K562 (cell line): ENCODE results near the gene RNFT2. TPM values are rescaled to one million over a fixed set of nuclear protein-coding genes. Genes with fewer than 3 reads are reported as not detected.

ENCODE experiments used
- ATAC-seq: fragments of 200-7000 bp; cut with Tn5 transposase; 3 replicates; pipeline ENCODE4 v1.9.1; 2020; ENCODE audit warnings: moderate library complexity
- BruUV-seq: library from RNA; stranded (reverse); fragments of 400-500 nt; replicated peaks from 2 replicates; lab custom pipeline; 2021; lab: Mats Ljungman, UMichigan
- CTCF ChIA-PET: fragments of 300-600 bp; formaldehyde crosslinking; extraction: SDS; loops from one replicate; lab custom pipeline; 2021; ENCODE audit warnings: low intra/inter-chr PET ratio; lab: Yijun Ruan, JAX
- POLR2A ChIA-PET: fragments of 300-600, 350-650 bp; sonication (Branson Sonifier 250); formaldehyde crosslinking; extraction: SDS; loops from one replicate; lab custom pipeline; 2021; ENCODE audit warnings: antibody characterized with exemption, inconsistent platforms; lab: Yijun Ruan, JAX
- DNase-seq, 4 experiments: peaks; one replicate each; pipeline versions ENCODE4 v3.0.0 to v3.0.0-alpha.2; 2011 to 2018; ENCODE audit warnings: low spot score in 3 of 4, mixed read lengths in 3 of 4; ENCODE audit errors: extremely low read depth in 1 of 4
- FAIRE-seq: peaks from 2 replicates; lab custom pipeline; 2011; peaks lifted over from hg19 to GRCh38; lab: Jason Lieb, UNC
- H2AFZ ChIP-seq: 2 replicates; pipeline ENCODE4 v1.6.0; 2011; ENCODE audit warnings: low read depth, low read length, control low read depth, inconsistent platforms
- H3K27ac ChIP-seq: fragments of 200-600 bp; 3 replicates; pipeline ENCODE4 v1.8.0; 2011; ENCODE audit warnings: low read depth, mild to moderate bottlenecking, control low read depth, inconsistent platforms, low read length, moderate library complexity, mixed read lengths; ENCODE audit errors: extremely low read depth
- H3K27me3 ChIP-seq, 2 experiments: fragments of 300-600 bp in 1 of 2; 2 replicates in 1 of 2; 3 replicates in 1 of 2; pipeline versions ENCODE4 v1.6.0 to v1.8.0; 2011; ENCODE audit warnings: inconsistent platforms in 2 of 2, low read length in 2 of 2, mild to moderate bottlenecking in 1 of 2, mixed read lengths in 1 of 2, moderate library complexity in 1 of 2; ENCODE audit not compliant: control insufficient read depth in 2 of 2, insufficient read depth in 2 of 2
- H3K36me3 ChIP-seq: fragments of 300-600 bp; 3 replicates; pipeline ENCODE4 v1.8.0; 2011; ENCODE audit warnings: mild to moderate bottlenecking, low read length, inconsistent platforms; ENCODE audit not compliant: control insufficient read depth, insufficient read depth
- H3K4me1 ChIP-seq, 2 experiments: fragments of 200-600 bp in 1 of 2; replicated peaks in 1 of 2; 2 replicates in 1 of 2; 3 replicates in 1 of 2; pipeline versions ENCODE4 v1.5.1 to v1.8.0; 2011; ENCODE audit warnings: inconsistent platforms in 2 of 2, low read length in 2 of 2, mild to moderate bottlenecking in 1 of 2, mixed read lengths in 1 of 2, moderate library complexity in 1 of 2; ENCODE audit not compliant: control insufficient read depth in 2 of 2, insufficient read depth in 2 of 2
- H3K4me2 ChIP-seq: 2 replicates; pipeline ENCODE4 v1.6.1; 2011; ENCODE audit warnings: low read length, control low read depth, inconsistent platforms, mixed read lengths; ENCODE audit not compliant: insufficient read depth
- H3K4me3 ChIP-seq: fragments of 200-600 bp; sonication (generic), shearing (Covaris generic); 2 replicates; pipeline ENCODE4 v1.5.1; 2016; ENCODE audit warnings: control low read depth, inconsistent platforms
- H3K79me2 ChIP-seq: fragments of 200-600 bp; 3 replicates; pipeline ENCODE4 v1.8.0; 2011; ENCODE audit warnings: low read length, inconsistent platforms; ENCODE audit not compliant: control insufficient read depth, insufficient read depth
- H3K9ac ChIP-seq, 2 experiments: 2 replicates each; pipeline versions ENCODE4 v1.6.0 to v1.6.1; 2011; ENCODE audit warnings: low read depth in 2 of 2, low read length in 2 of 2, control low read depth in 1 of 2, inconsistent platforms in 1 of 2, mild to moderate bottlenecking in 1 of 2, mixed read lengths in 1 of 2; ENCODE audit not compliant: insufficient read depth in 1 of 2
- H3K9me1 ChIP-seq: one replicate; pipeline ENCODE4 v1.6.0; 2011; ENCODE audit warnings: inconsistent platforms, mild to moderate bottlenecking, low read length, moderate library complexity; ENCODE audit not compliant: control insufficient read depth, insufficient read depth
- H3K9me3 ChIP-seq: replicated peaks from 2 replicates; pipeline ENCODE4 v1.5.1; 2011; ENCODE audit warnings: low read depth, low read length, inconsistent platforms; ENCODE audit not compliant: control insufficient read depth, insufficient read depth
- H4K20me1 ChIP-seq: replicated peaks from 2 replicates; pipeline ENCODE4 v1.6.1; 2011; ENCODE audit warnings: low read length, inconsistent platforms, mixed read lengths; ENCODE audit not compliant: control insufficient read depth, insufficient read depth
- CBX1 ChIP-seq: sonication (generic); IDR thresholded peaks from 2 replicates; pipeline ENCODE4 v1.6.1; 2016; ENCODE audit warnings: antibody characterized with exemption, low read depth, mild to moderate bottlenecking
- HNRNPUL1 ChIP-seq: fragments of 200-400 bp; formaldehyde crosslinking; IDR thresholded peaks from 2 replicates; pipeline ENCODE4 v1.6.1; 2017; ENCODE audit warnings: low read length
- NR1H2 ChIP-seq: sonication (generic); formaldehyde crosslinking; IDR thresholded peaks from 2 replicates; pipeline ENCODE4 v1.4.0; 2020; ENCODE audit warnings: mild to moderate bottlenecking, missing genetic modification reagents
- NUFIP1 ChIP-seq: fragments of 450-650 bp; IDR thresholded peaks from 2 replicates; pipeline ENCODE4 v1.6.1; 2018; ENCODE audit not compliant: partially characterized antibody
- RB1 ChIP-seq: fragments of 450-650 bp; IDR thresholded peaks from 2 replicates; pipeline ENCODE4 v1.6.1; 2017; ENCODE audit warnings: low read depth, mild to moderate bottlenecking
- RFX7 ChIP-seq: fragments of 250-450 bp; sonication (Bioruptor Pico); IDR thresholded peaks from 2 replicates; pipeline ENCODE4 v1.5.1; 2021; ENCODE audit warnings: mild to moderate bottlenecking
- SMARCC2 ChIP-seq: fragments of 450-650 bp; IDR thresholded peaks from 2 replicates; pipeline ENCODE4 v1.6.1; 2017; ENCODE audit warnings: antibody characterized with exemption, moderate library complexity, mild to moderate bottlenecking, low read depth
- SNAPC5 ChIP-seq: fragments of 250-450 bp; sonication (Bioruptor Pico); IDR thresholded peaks from 2 replicates; pipeline ENCODE4 v1.8.0; 2021; ENCODE audit warnings: moderate library complexity, mild to moderate bottlenecking, inconsistent platforms
- USF1 ChIP-seq: sonication (generic); formaldehyde crosslinking; IDR thresholded peaks from 2 replicates; pipeline ENCODE4 v1.9.0; 2022; ENCODE audit warnings: mild to moderate bottlenecking, missing genetic modification reagents
- ZNF224 ChIP-seq: sonication (generic); formaldehyde crosslinking; IDR thresholded peaks from 2 replicates; pipeline ENCODE4 v1.8.0; 2022; ENCODE audit warnings: mild to moderate bottlenecking, missing genetic modification reagents
- ZNF274 ChIP-seq: IDR thresholded peaks from 2 replicates; pipeline ENCODE4 v1.6.1; 2011; ENCODE audit warnings: low read depth, mild to moderate bottlenecking, low read length, moderate library complexity, borderline replicate concordance
- ZNF384 ChIP-seq: IDR thresholded peaks from 2 replicates; pipeline ENCODE4 v1.6.1; 2012; ENCODE audit warnings: low read depth, low read length, improper control_type of control experiment
- WGBS: fragments of 100-300 bp; shearing (Covaris generic); methylation state at CpG from one replicate; pipeline ENCODE4 v1.1.6; 2016; ENCODE audit warnings: low coverage, mixed read lengths; ENCODE audit not compliant: insufficient coverage; ENCODE audit errors: missing lambda C conversion rate; 5-methylcytosine and 5-hydroxymethylcytosine counted together
- in situ Hi-C: fragments of 300-500 bp; cut with MboI; formaldehyde crosslinking; loops from 4 replicates; pipeline ENCODE4 v1.15.0; 2018; ENCODE audit warnings: inconsistent platforms, mixed read lengths
- intact Hi-C: fragments of 100-400 bp; cut with micrococcal nuclease; formaldehyde crosslinking; loops from 2 replicates; pipeline ENCODE4 v1.14.2; 2022
- polyA plus RNA-seq, 8 experiments: library from polyadenylated mRNA; depleted of rRNA in 4 of 8; stranded (reverse) in 5 of 8; unstranded in 3 of 8; fragments of >200 nt; fragmentation: Nextera tagmentation in 2 of 8; fragmentation: Illumina TruSeq in 1 of 8; extraction: Ambion mirVana in 2 of 8; extraction: Trizol in 1 of 8; gene quantifications; 2 replicates each; pipeline versions ENCODE4 v1.2.1 to v1.2.3, GENCODE V29; 2011 to 2014; ENCODE audit warnings: inconsistent platforms in 1 of 8, missing spikeins in 1 of 8
- total RNA-seq, 7 experiments: library from RNA; depleted of rRNA in 6 of 7; stranded (reverse); fragments of >200 nt in 6 of 7; fragmentation: Illumina TruSeq in 2 of 7; extraction: Trizol in 2 of 7; gene quantifications; 2 replicates each; pipeline versions ENCODE4 v1.2.1 to v1.2.3, GENCODE V29; 2011 to 2021; ENCODE audit warnings: low replicate concordance in 1 of 7
- TF ChIP-seq, protein P1 (sequence below): fragments of 250-450 bp; sonication (Bioruptor Pico); IDR thresholded peaks from 2 replicates; pipeline ENCODE4 v1.4.0; 2020; ENCODE audit warnings: mild to moderate bottlenecking, moderate library complexity
- TF ChIP-seq, protein P2 (sequence below): fragments of 450-650 bp; formaldehyde crosslinking; IDR thresholded peaks from 2 replicates; pipeline ENCODE4 v1.4.0; 2020; ENCODE audit warnings: mild to moderate bottlenecking, moderate library complexity

RNFT2 gene
- total and polyA plus RNA-seq, 9 of the 15 experiments (the other 6 are each of a cell fraction or from before 2014, with no cell fraction given): 3.6 to 26.3 (median 9.5) TPM

- TF ChIP-seq ZNF274 (no peak), NUFIP1 (no peak), NR1H2 (no peak), HNRNPUL1 (no peak), USF1 (no peak), CBX1 (no peak), SMARCC2 (no peak)
Observed at GRCh38 chr12:116874324-116874995, 136.3 kb downstream of the RNFT2 start (continued).

GRCh38 chr12:116876151-116876869 is 138.2 kb downstream of the RNFT2 start:
- Histone ChIP-seq H3K9ac (no peak overlapping the region), H2AFZ (no peak overlapping the region), H3K9me3 (no peaks in the 10 kb centered on the region), H4K20me1 (no peaks in the 10 kb centered on the region), H3K9me1 (no peaks in the 10 kb centered on the region), H3K4me3 (no peak overlapping the region), H3K36me3 (no peaks in the 10 kb centered on the region), H3K4me2 (no peak overlapping the region), H3K79me2 (no peaks in the 10 kb centered on the region), H3K27ac (no peak overlapping the region), H3K4me1 (peaks cover 0 to 23% of the 10 kb centered on the region in 2 experiments; a peak in 2 of 5 replicates), H3K27me3 (peaks cover 34 to 59% of the 10 kb centered on the region in 2 experiments)
- no TSS peak for BruUV-seq
- ChIA-PET POLR2A (interaction anchor here (0.6 kb wide), 1 partner anchor 92 kb away, joined by 3 read pairs; no protein-coding TSS in a partner anchor), CTCF (no interaction called here)
- no peak for DNase-seq
- in situ Hi-C loops: no loop called here
- FAIRE-seq: no peak
- intact Hi-C loops: no loop called here
- ATAC-seq: no peak
- WGBS: 2% methylated on average over 11 of the region's 19 CpGs
- TF ChIP-seq SNAPC5 (CRISPR knock-in tag) (no peak), ZNF384 (no peak), RB1 (no peak), ZNF224 (no peak), RFX7 (CRISPR knock-in tag) (no peak)
- TF ChIP-seq, protein P1, sequence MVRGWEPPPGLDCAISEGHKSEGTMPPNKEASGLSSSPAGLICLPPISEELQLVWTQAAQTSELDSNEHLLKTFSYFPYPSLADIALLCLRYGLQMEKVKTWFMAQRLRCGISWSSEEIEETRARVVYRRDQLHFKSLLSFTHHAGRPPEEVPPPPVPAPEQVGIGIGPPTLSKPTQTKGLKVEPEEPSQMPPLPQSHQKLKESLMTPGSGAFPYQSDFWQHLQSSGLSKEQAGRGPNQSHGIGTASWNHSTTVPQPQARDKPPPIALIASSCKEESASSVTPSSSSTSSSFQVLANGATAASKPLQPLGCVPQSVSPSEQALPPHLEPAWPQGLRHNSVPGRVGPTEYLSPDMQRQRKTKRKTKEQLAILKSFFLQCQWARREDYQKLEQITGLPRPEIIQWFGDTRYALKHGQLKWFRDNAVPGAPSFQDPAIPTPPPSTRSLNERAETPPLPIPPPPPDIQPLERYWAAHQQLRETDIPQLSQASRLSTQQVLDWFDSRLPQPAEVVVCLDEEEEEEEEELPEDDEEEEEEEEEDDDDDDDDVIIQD (CRISPR knock-in tag): no peak
- TF ChIP-seq, protein P2, sequence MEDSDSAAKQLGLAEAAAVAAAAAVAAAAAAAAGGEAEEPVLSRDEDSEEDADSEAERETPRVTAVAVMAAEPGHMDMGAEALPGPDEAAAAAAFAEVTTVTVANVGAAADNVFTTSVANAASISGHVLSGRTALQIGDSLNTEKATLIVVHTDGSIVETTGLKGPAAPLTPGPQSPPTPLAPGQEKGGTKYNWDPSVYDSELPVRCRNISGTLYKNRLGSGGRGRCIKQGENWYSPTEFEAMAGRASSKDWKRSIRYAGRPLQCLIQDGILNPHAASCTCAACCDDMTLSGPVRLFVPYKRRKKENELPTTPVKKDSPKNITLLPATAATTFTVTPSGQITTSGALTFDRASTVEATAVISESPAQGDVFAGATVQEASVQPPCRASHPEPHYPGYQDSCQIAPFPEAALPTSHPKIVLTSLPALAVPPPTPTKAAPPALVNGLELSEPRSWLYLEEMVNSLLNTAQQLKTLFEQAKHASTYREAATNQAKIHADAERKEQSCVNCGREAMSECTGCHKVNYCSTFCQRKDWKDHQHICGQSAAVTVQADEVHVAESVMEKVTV (CRISPR knock-in tag): no peak
